K562 (cell line): ENCODE measurements around the gene ALKBH3. TPM values are rescaled to one million over a fixed set of nuclear protein-coding genes. Genes with fewer than 3 reads are reported as not detected.

Experiments used
- ATAC-seq: fragments of 200-7000 bp; cut with Tn5 transposase; 3 replicates; pipeline ENCODE4 v1.9.1; 2020; ENCODE audit warnings: moderate library complexity
- BruUV-seq: library from RNA; stranded (reverse); fragments of 400-500 nt; replicated peaks from 2 replicates; lab custom pipeline; 2021; lab: Mats Ljungman, UMichigan
- CTCF ChIA-PET: fragments of 300-600 bp; formaldehyde crosslinking; extraction: SDS; loops from one replicate; lab custom pipeline; 2021; ENCODE audit warnings: low intra/inter-chr PET ratio; lab: Yijun Ruan, JAX
- POLR2A ChIA-PET: fragments of 300-600, 350-650 bp; sonication (Branson Sonifier 250); formaldehyde crosslinking; extraction: SDS; loops from one replicate; lab custom pipeline; 2021; ENCODE audit warnings: antibody characterized with exemption, inconsistent platforms; lab: Yijun Ruan, JAX
- DNase-seq, 4 experiments: peaks; one replicate each; pipeline versions ENCODE4 v3.0.0 to v3.0.0-alpha.2; 2011 to 2018; ENCODE audit warnings: low spot score in 3 of 4, mixed read lengths in 3 of 4; ENCODE audit errors: extremely low read depth in 1 of 4
- FAIRE-seq: peaks from 2 replicates; lab custom pipeline; 2011; peaks lifted over from hg19 to GRCh38; lab: Jason Lieb, UNC
- H2AFZ ChIP-seq: 2 replicates; pipeline ENCODE4 v1.6.0; 2011; ENCODE audit warnings: low read depth, low read length, control low read depth, inconsistent platforms
- H3K27ac ChIP-seq: fragments of 200-600 bp; 3 replicates; pipeline ENCODE4 v1.8.0; 2011; ENCODE audit warnings: low read depth, mild to moderate bottlenecking, control low read depth, inconsistent platforms, low read length, moderate library complexity, mixed read lengths; ENCODE audit errors: extremely low read depth
- H3K27me3 ChIP-seq, 2 experiments: fragments of 300-600 bp in 1 of 2; 2 replicates in 1 of 2; 3 replicates in 1 of 2; pipeline versions ENCODE4 v1.6.0 to v1.8.0; 2011; ENCODE audit warnings: inconsistent platforms in 2 of 2, low read length in 2 of 2, mild to moderate bottlenecking in 1 of 2, mixed read lengths in 1 of 2, moderate library complexity in 1 of 2; ENCODE audit not compliant: control insufficient read depth in 2 of 2, insufficient read depth in 2 of 2
- H3K36me3 ChIP-seq: fragments of 300-600 bp; 3 replicates; pipeline ENCODE4 v1.8.0; 2011; ENCODE audit warnings: mild to moderate bottlenecking, low read length, inconsistent platforms; ENCODE audit not compliant: control insufficient read depth, insufficient read depth
- H3K4me1 ChIP-seq, 2 experiments: fragments of 200-600 bp in 1 of 2; replicated peaks in 1 of 2; 2 replicates in 1 of 2; 3 replicates in 1 of 2; pipeline versions ENCODE4 v1.5.1 to v1.8.0; 2011; ENCODE audit warnings: inconsistent platforms in 2 of 2, low read length in 2 of 2, mild to moderate bottlenecking in 1 of 2, mixed read lengths in 1 of 2, moderate library complexity in 1 of 2; ENCODE audit not compliant: control insufficient read depth in 2 of 2, insufficient read depth in 2 of 2
- H3K4me2 ChIP-seq: 2 replicates; pipeline ENCODE4 v1.6.1; 2011; ENCODE audit warnings: low read length, control low read depth, inconsistent platforms, mixed read lengths; ENCODE audit not compliant: insufficient read depth
- H3K4me3 ChIP-seq: fragments of 200-600 bp; sonication (generic), shearing (Covaris generic); 2 replicates; pipeline ENCODE4 v1.5.1; 2016; ENCODE audit warnings: control low read depth, inconsistent platforms
- H3K79me2 ChIP-seq: fragments of 200-600 bp; 3 replicates; pipeline ENCODE4 v1.8.0; 2011; ENCODE audit warnings: low read length, inconsistent platforms; ENCODE audit not compliant: control insufficient read depth, insufficient read depth
- H3K9ac ChIP-seq, 2 experiments: 2 replicates each; pipeline versions ENCODE4 v1.6.0 to v1.6.1; 2011; ENCODE audit warnings: low read depth in 2 of 2, low read length in 2 of 2, control low read depth in 1 of 2, inconsistent platforms in 1 of 2, mild to moderate bottlenecking in 1 of 2, mixed read lengths in 1 of 2; ENCODE audit not compliant: insufficient read depth in 1 of 2
- H3K9me1 ChIP-seq: one replicate; pipeline ENCODE4 v1.6.0; 2011; ENCODE audit warnings: inconsistent platforms, mild to moderate bottlenecking, low read length, moderate library complexity; ENCODE audit not compliant: control insufficient read depth, insufficient read depth
- H3K9me3 ChIP-seq: replicated peaks from 2 replicates; pipeline ENCODE4 v1.5.1; 2011; ENCODE audit warnings: low read depth, low read length, inconsistent platforms; ENCODE audit not compliant: control insufficient read depth, insufficient read depth
- H4K20me1 ChIP-seq: replicated peaks from 2 replicates; pipeline ENCODE4 v1.6.1; 2011; ENCODE audit warnings: low read length, inconsistent platforms, mixed read lengths; ENCODE audit not compliant: control insufficient read depth, insufficient read depth
- FOXK2 ChIP-seq, 2 experiments: fragments of 450-650 bp; IDR thresholded peaks in 1 of 2; conservative IDR thresholded peaks in 1 of 2; 2 replicates each; pipeline ENCODE4 v1.6.1; 2016; ENCODE audit warnings: low read depth in 2 of 2, mild to moderate bottlenecking in 1 of 2
- KDM2B ChIP-seq: fragments of 250-450 bp; sonication (Bioruptor Pico); IDR thresholded peaks from 2 replicates; pipeline ENCODE4 v1.8.0; 2021; ENCODE audit warnings: mild to moderate bottlenecking, moderate library complexity
- LARP7 ChIP-seq: fragments of 450-650 bp; IDR thresholded peaks from 2 replicates; pipeline ENCODE4 v1.6.1; 2016
- NELFE ChIP-seq: IDR thresholded peaks from 2 replicates; pipeline ENCODE4 v1.6.1; 2011; ENCODE audit warnings: mild to moderate bottlenecking; ENCODE audit not compliant: insufficient read depth, insufficient read length
- RFX7 ChIP-seq: fragments of 250-450 bp; sonication (Bioruptor Pico); IDR thresholded peaks from 2 replicates; pipeline ENCODE4 v1.5.1; 2021; ENCODE audit warnings: mild to moderate bottlenecking
- SOX6 ChIP-seq: fragments of 450-650 bp; IDR thresholded peaks from 2 replicates; pipeline ENCODE4 v1.6.1; 2014; ENCODE audit warnings: mild to moderate bottlenecking
- SRSF9 ChIP-seq: fragments of 200-400 bp; formaldehyde crosslinking; IDR thresholded peaks from 2 replicates; pipeline ENCODE4 v1.6.1; 2017; ENCODE audit warnings: low read depth, low read length, borderline replicate concordance
- TEAD4 ChIP-seq, 2 experiments: sonication (generic) in 1 of 2; formaldehyde crosslinking in 1 of 2; IDR thresholded peaks; 2 replicates each; pipeline versions ENCODE4 v1.6.1 to v1.8.0; 2012 to 2022; ENCODE audit warnings: borderline replicate concordance in 1 of 2, inconsistent platforms in 1 of 2, low read length in 1 of 2, mild to moderate bottlenecking in 1 of 2, missing genetic modification reagents in 1 of 2
- ZBTB8A ChIP-seq: fragments of 450-650 bp; IDR thresholded peaks from 2 replicates; pipeline ENCODE4 v1.6.1; 2018; ENCODE audit warnings: mild to moderate bottlenecking, moderate library complexity; ENCODE audit not compliant: partially characterized antibody
- ZNF143 ChIP-seq: sonication (generic); formaldehyde crosslinking; IDR thresholded peaks from 2 replicates; pipeline ENCODE4 v1.9.0; 2022; ENCODE audit warnings: mild to moderate bottlenecking, missing genetic modification reagents
- ZNF263 ChIP-seq: sonication (generic); formaldehyde crosslinking; IDR thresholded peaks from 2 replicates; pipeline ENCODE4 v1.8.0; 2022; ENCODE audit warnings: mild to moderate bottlenecking, missing genetic modification reagents, borderline replicate concordance
- ZNF696 ChIP-seq: fragments of 250-450 bp; sonication (Bioruptor Pico); conservative IDR thresholded peaks from 2 replicates; pipeline ENCODE4 v1.4.0; 2020; ENCODE audit warnings: mild to moderate bottlenecking, moderate library complexity
- WGBS: fragments of 100-300 bp; shearing (Covaris generic); methylation state at CpG from one replicate; pipeline ENCODE4 v1.1.6; 2016; ENCODE audit warnings: low coverage, mixed read lengths; ENCODE audit not compliant: insufficient coverage; ENCODE audit errors: missing lambda C conversion rate; 5-methylcytosine and 5-hydroxymethylcytosine counted together
- in situ Hi-C: fragments of 300-500 bp; cut with MboI; formaldehyde crosslinking; loops from 4 replicates; pipeline ENCODE4 v1.15.0; 2018; ENCODE audit warnings: inconsistent platforms, mixed read lengths
- intact Hi-C: fragments of 100-400 bp; cut with micrococcal nuclease; formaldehyde crosslinking; loops from 2 replicates; pipeline ENCODE4 v1.14.2; 2022
- polyA plus RNA-seq, 8 experiments: library from polyadenylated mRNA; depleted of rRNA in 4 of 8; stranded (reverse) in 5 of 8; unstranded in 3 of 8; fragments of >200 nt; fragmentation: Nextera tagmentation in 2 of 8; fragmentation: Illumina TruSeq in 1 of 8; extraction: Ambion mirVana in 2 of 8; extraction: Trizol in 1 of 8; gene quantifications; 2 replicates each; pipeline versions ENCODE4 v1.2.1 to v1.2.3, GENCODE V29; 2011 to 2014; ENCODE audit warnings: inconsistent platforms in 1 of 8, missing spikeins in 1 of 8
- total RNA-seq, 7 experiments: library from RNA; depleted of rRNA in 6 of 7; stranded (reverse); fragments of >200 nt in 6 of 7; fragmentation: Illumina TruSeq in 2 of 7; extraction: Trizol in 2 of 7; gene quantifications; 2 replicates each; pipeline versions ENCODE4 v1.2.1 to v1.2.3, GENCODE V29; 2011 to 2021; ENCODE audit warnings: low replicate concordance in 1 of 7

The ALKBH3 gene
- total and polyA plus RNA-seq, 9 of the 15 experiments (the other 6 are each of a cell fraction or from before 2014, with no cell fraction given): 16.0 to 49.9 (median 36.5) TPM

DNA sequence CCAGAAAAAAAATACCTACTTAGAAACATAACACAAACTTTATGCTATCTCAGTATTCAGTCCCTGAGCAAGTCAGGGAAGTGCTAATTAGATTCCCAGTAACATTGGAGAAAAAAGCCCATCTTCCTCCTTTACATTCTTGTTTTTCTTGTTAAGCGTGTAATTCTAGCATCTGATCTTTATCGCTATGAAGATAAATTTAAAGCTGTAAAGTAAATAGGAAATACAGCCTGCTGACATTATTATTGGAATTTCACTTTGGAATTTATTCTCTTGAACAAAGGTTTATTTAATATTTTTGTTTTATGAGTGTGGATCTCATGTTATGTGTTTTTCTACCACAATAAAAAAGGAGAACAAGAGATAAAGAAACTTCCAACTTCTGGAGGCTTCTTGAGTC is 13.9 kb downstream of the ALKBH3 start (continued):
- TF ChIP-seq LARP7: no peak
- TF ChIP-seq TEAD4 (IDR thresholded peaks at IDR 0.05; ENCODE audit: low read length): no peak
- TF ChIP-seq TEAD4 (CRISPR knock-in tag; IDR thresholded peaks at IDR 0.05; ENCODE audit: borderline replicate concordance): no peak
- TF ChIP-seq ZNF143 (CRISPR knock-in tag): no peak
- TF ChIP-seq NELFE: no peak
- no peak for TF ChIP-seq SRSF9
- TF ChIP-seq, all 486 proteins: peak for 0

GRCh38 chr11:43895601-43896000 is 15.0 kb downstream of the ALKBH3 start:
- no peak for ATAC-seq
- Histone ChIP-seq H3K4me1 (no peaks in the 10 kb centered on the region), H3K4me3 (no peak overlapping the region), H4K20me1 (no peaks in the 10 kb centered on the region), H3K79me2 (no peaks in the 10 kb centered on the region), H3K9ac (no peak overlapping the region), H3K36me3 (peaks cover 53% of the 10 kb centered on the region; the same call in 2 of the 3 replicates), H3K9me3 (no peaks in the 10 kb centered on the region; the same call in 1 of the 2 replicates), H3K4me2 (no peak overlapping the region), H3K27me3 (no peaks in the 10 kb centered on the region), H3K27ac (no peak overlapping the region), H2AFZ (no peak overlapping the region), H3K9me1 (no peaks in the 10 kb centered on the region)
- no TSS peak for BruUV-seq
- DNase-seq: no peak
- FAIRE-seq: no peak
- CTCF ChIA-PET: no interaction called here
- POLR2A ChIA-PET: interaction anchor here (0.7 kb wide), 1 partner anchor 46 kb away, joined by 6 read pairs; no protein-coding TSS in a partner anchor
- in situ Hi-C loops: loop anchor here (5.0 kb wide), 1 partner anchor 147 kb away; no protein-coding TSS in a partner anchor
- intact Hi-C loops: no loop called here
- no peak for TF ChIP-seq RFX7 (CRISPR knock-in tag)
- no peak for TF ChIP-seq SOX6
- TF ChIP-seq ZNF696: no peak
- no peak for TF ChIP-seq ZBTB8A
- no peak for TF ChIP-seq FOXK2 (conservative IDR thresholded peaks at IDR 0.05 in 1 of 2, IDR thresholded peaks at IDR 0.05 in 1 of 2; ENCODE audit: low read depth in 2 of 2)
- TF ChIP-seq KDM2B (CRISPR knock-in tag): no peak
- TF ChIP-seq ZNF263: no peak
- 70% methylated on average over 2 of the region's 2 CpGs for WGBS
